AG09309 (cell line): ENCODE data around the gene CRYGB.
"Not testable (repeated sequence)": the region's sequence is repeated elsewhere in the genome, so short reads cannot be mapped to it uniquely, and the experiment has no call there.

Experiments used
- DNase-seq: peaks from one replicate; pipeline ENCODE4 v3.0.0-alpha.2; 2010; ENCODE audit warnings: low read depth
- H3K4me3 ChIP-seq: 2 replicates; pipeline ENCODE4 v1.5.1; 2011; ENCODE audit warnings: mild to moderate bottlenecking, low read depth, low read length, moderate library complexity; ENCODE audit not compliant: control insufficient read depth
- CTCF ChIP-seq: IDR thresholded peaks from 2 replicates; pipeline ENCODE4 v1.5.1; 2011; ENCODE audit warnings: mild to moderate bottlenecking, low read depth, low read length, inconsistent platforms; ENCODE audit not compliant: insufficient read depth, control insufficient read depth; ENCODE audit errors: missing control alignments

CRYGB gene

GRCh38 chr2:208099682-208100470, 46.1 kb downstream of the CRYGB start:
- TF ChIP-seq CTCF = no peak
- no peak for DNase-seq

GRCh38 chr2:208098701-208099100, 47.3 kb downstream of the CRYGB start:
- H3K4me3 ChIP-seq, DNase-seq: not testable (repeated sequence)

More at GRCh38 chr2:208099682-208100470, 46.1 kb downstream of the CRYGB start:
- no peak overlapping the region for H3K4me3 ChIP-seq

GRCh38 chr2:208098267-208098666, 47.7 kb downstream of the CRYGB start:
- no peak for TF ChIP-seq CTCF
- H3K4me3 ChIP-seq = no peak overlapping the region

GRCh38 chr2:208097801-208098200, 48.2 kb downstream of the CRYGB start:
- DNase-seq = peak; percentile 11
- TF ChIP-seq CTCF = no peak
- H3K4me3 ChIP-seq = no peak overlapping the region

More at GRCh38 chr2:208098267-208098666, 47.7 kb downstream of the CRYGB start:
- no peak for DNase-seq

GRCh38 chr2:208097313-208097712, 48.6 kb downstream of the CRYGB start:
- DNase-seq = no peak
- no peak for TF ChIP-seq CTCF
- H3K4me3 ChIP-seq = no peak overlapping the region

- DNase-seq = no peak
- TF ChIP-seq CTCF = no peak
- H3K4me3 ChIP-seq = no peak overlapping the region
These were observed 49.9 kb downstream of the CRYGB start for GRCh38 chr2:208096080-208096479.

GRCh38 chr2:208093128-208093527, 52.8 kb downstream of the CRYGB start:
- H3K4me3 ChIP-seq = no peak overlapping the region
- no peak for TF ChIP-seq CTCF
- DNase-seq = no peak
